Loucy (cell line): Measurements from ENCODE around the gene APRT.

Experiments
- H2AFZ ChIP-seq: fragments of 200-600 bp; sonication (generic); 2 replicates; pipeline ENCODE4 v1.6.0; 2016; ENCODE audit warnings: antibody characterized with exemption, mild to moderate bottlenecking, low read length, moderate library complexity
- H3F3A ChIP-seq: fragments of 200-600 bp; 2 replicates; pipeline ENCODE4 v1.6.0; 2016; ENCODE audit warnings: antibody characterized with exemption, low read depth, mild to moderate bottlenecking
- H3K27me3 ChIP-seq: fragments of 200-600 bp; sonication (generic); 2 replicates; pipeline ENCODE4 v1.6.1; 2014; ENCODE audit warnings: low read length, mild to moderate bottlenecking; ENCODE audit not compliant: insufficient read depth, poor library complexity, severe bottlenecking
- H3K36me3 ChIP-seq: fragments of 200-600 bp; sonication (generic); 2 replicates; pipeline ENCODE4 v1.6.1; 2016; ENCODE audit warnings: low read length; ENCODE audit not compliant: insufficient read depth
- H3K4me1 ChIP-seq: fragments of 200-600 bp; sonication (generic); 2 replicates; pipeline ENCODE4 v1.5.1; 2014; ENCODE audit warnings: low read length, mild to moderate bottlenecking; ENCODE audit not compliant: insufficient read depth, poor library complexity, severe bottlenecking
- H3K4me2 ChIP-seq: fragments of 200-600 bp; sonication (generic); 2 replicates; pipeline ENCODE4 v1.6.0; 2014; ENCODE audit warnings: antibody characterized with exemption, low read length, low read depth, mild to moderate bottlenecking; ENCODE audit not compliant: poor library complexity, severe bottlenecking
- H3K4me3 ChIP-seq: fragments of 200-600 bp; sonication (generic); 2 replicates; pipeline ENCODE4 v1.5.1; 2014; ENCODE audit warnings: low read length, mild to moderate bottlenecking, mixed read lengths; ENCODE audit not compliant: poor library complexity, severe bottlenecking
- H3K79me2 ChIP-seq: fragments of 200-600 bp; sonication (generic); 2 replicates; pipeline ENCODE4 v1.6.1; 2014; ENCODE audit warnings: low read length; ENCODE audit not compliant: insufficient read depth
- H3K9ac ChIP-seq: fragments of 200-600 bp; sonication (generic); 2 replicates; pipeline ENCODE4 v1.6.0; 2014; ENCODE audit warnings: mild to moderate bottlenecking, low read depth, low read length, moderate library complexity; ENCODE audit not compliant: poor library complexity, severe bottlenecking
- H3K9me2 ChIP-seq: fragments of 200-600 bp; sonication (generic); replicated peaks from 2 replicates; pipeline ENCODE4 v1.6.1; 2016; ENCODE audit warnings: low read depth, low read length, mixed read lengths
- H3K9me3 ChIP-seq: fragments of 200-600 bp; sonication (generic); 2 replicates; pipeline ENCODE4 v1.6.1; 2014; ENCODE audit warnings: mild to moderate bottlenecking, antibody characterized with exemption, low read length, low read depth; ENCODE audit not compliant: insufficient read depth
- H4K20me1 ChIP-seq: fragments of 200-600 bp; sonication (generic); 2 replicates; pipeline ENCODE4 v1.6.0; 2014; ENCODE audit warnings: antibody characterized with exemption, low read length, mild to moderate bottlenecking; ENCODE audit not compliant: insufficient read depth, poor library complexity, severe bottlenecking
- EZH2phosphoT487 ChIP-seq: fragments of 200-600 bp; IDR thresholded peaks from 2 replicates; pipeline ENCODE4 v1.6.1; 2018; ENCODE audit warnings: antibody characterized with exemption, mild to moderate bottlenecking, moderate library complexity, borderline replicate concordance
- TF ChIP-seq, protein P1 (sequence below): fragments of 200-600 bp; sonication (generic); conservative IDR thresholded peaks from 2 replicates; pipeline ENCODE4 v1.5.1; 2014; ENCODE audit warnings: mild to moderate bottlenecking, antibody characterized with exemption, low read length

APRT gene

DNA sequence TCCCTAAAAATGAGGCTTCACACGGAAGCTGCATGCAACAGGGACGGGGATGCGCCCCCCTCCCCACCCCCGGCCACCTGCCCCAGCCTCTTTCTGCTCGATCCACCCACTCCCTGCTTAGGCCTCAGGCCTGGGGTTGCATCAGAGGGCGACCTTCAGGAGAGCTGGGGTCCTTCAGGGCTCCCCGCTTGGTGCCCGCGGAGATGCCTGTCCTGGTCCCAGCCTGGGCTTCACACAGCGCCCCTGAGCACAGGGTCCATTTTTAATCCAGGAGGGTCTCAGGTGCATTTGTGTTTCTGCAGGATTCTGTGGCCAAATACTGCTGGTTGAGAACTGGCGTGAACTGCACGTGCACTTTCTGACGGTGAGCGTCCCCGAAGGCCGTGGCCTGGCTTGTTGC lies 7.4 kb upstream of the APRT start:
- H3K9ac ChIP-seq, result no peak overlapping the region
- H3K79me2 ChIP-seq, result no peaks in the 10 kb centered on the region
- H4K20me1 ChIP-seq, result no peaks in the 10 kb centered on the region
- no peaks in the 10 kb centered on the region for H3F3A ChIP-seq
- no peak overlapping the region for H3K4me2 ChIP-seq
- no peaks in the 10 kb centered on the region for H3K4me1 ChIP-seq
- no peak for TF ChIP-seq EZH2phosphoT487
- TF ChIP-seq, protein P1, sequence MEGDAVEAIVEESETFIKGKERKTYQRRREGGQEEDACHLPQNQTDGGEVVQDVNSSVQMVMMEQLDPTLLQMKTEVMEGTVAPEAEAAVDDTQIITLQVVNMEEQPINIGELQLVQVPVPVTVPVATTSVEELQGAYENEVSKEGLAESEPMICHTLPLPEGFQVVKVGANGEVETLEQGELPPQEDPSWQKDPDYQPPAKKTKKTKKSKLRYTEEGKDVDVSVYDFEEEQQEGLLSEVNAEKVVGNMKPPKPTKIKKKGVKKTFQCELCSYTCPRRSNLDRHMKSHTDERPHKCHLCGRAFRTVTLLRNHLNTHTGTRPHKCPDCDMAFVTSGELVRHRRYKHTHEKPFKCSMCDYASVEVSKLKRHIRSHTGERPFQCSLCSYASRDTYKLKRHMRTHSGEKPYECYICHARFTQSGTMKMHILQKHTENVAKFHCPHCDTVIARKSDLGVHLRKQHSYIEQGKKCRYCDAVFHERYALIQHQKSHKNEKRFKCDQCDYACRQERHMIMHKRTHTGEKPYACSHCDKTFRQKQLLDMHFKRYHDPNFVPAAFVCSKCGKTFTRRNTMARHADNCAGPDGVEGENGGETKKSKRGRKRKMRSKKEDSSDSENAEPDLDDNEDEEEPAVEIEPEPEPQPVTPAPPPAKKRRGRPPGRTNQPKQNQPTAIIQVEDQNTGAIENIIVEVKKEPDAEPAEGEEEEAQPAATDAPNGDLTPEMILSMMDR, result no peak
- H3K9me2 ChIP-seq, result no peaks in the 10 kb centered on the region
- H2AFZ ChIP-seq, result no peak overlapping the region
- H3K27me3 ChIP-seq, result no peaks in the 10 kb centered on the region
- no peak overlapping the region for H3K4me3 ChIP-seq
- no peaks in the 10 kb centered on the region for H3K9me3 ChIP-seq
- no peaks in the 10 kb centered on the region for H3K36me3 ChIP-seq

DNA sequence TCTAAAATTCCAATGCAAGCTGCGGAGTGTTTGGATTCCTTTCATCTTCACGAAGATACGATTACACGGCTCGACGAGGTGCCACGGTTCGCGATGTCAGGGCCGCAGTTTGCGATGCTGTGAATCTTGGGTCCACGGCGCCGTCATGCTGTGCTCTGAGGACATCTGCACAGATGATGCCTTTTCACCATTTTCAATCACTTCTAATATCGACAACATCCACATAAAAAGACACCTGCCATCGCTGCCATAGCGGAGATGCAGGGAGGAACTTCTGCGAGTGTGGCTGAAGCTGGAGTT lies 6.8 kb upstream of the APRT start:
- Histone ChIP-seq H3K36me3 (no peaks in the 10 kb centered on the region), H3K4me3 (no peak overlapping the region), H3K4me2 (no peak overlapping the region), H2AFZ (no peak overlapping the region), H3K9me2 (no peaks in the 10 kb centered on the region), H4K20me1 (no peaks in the 10 kb centered on the region), H3K9ac (no peak overlapping the region), H3K4me1 (no peaks in the 10 kb centered on the region), H3K9me3 (no peaks in the 10 kb centered on the region), H3K27me3 (no peaks in the 10 kb centered on the region), H3K79me2 (no peaks in the 10 kb centered on the region), H3F3A (no peaks in the 10 kb centered on the region)
- TF ChIP-seq, protein P1, result no peak
- TF ChIP-seq EZH2phosphoT487, result no peak

GRCh38 chr16:88817785-88818574 lies 6.3 kb upstream of the APRT start:
- H3K9me3 ChIP-seq, result no peaks in the 10 kb centered on the region
- no peak overlapping the region for H3K4me2 ChIP-seq
- no peak overlapping the region for H2AFZ ChIP-seq
- H3K9ac ChIP-seq, result no peak overlapping the region
- no peaks in the 10 kb centered on the region for H3K4me1 ChIP-seq
- no peaks in the 10 kb centered on the region for H3K9me2 ChIP-seq
- H3K4me3 ChIP-seq, result no peak overlapping the region
- H4K20me1 ChIP-seq, result no peaks in the 10 kb centered on the region
- no peaks in the 10 kb centered on the region for H3K36me3 ChIP-seq
- no peaks in the 10 kb centered on the region for H3K27me3 ChIP-seq
- H3K79me2 ChIP-seq, result no peaks in the 10 kb centered on the region
- no peak for TF ChIP-seq EZH2phosphoT487
- TF ChIP-seq, protein P1, result no peak
- no peaks in the 10 kb centered on the region for H3F3A ChIP-seq
